HG02981 (cell line): ENCODE results near the gene ALDH4A1.
A peak's percentile ranks its signal among the peaks of the same experiment; 100 is the strongest.

Experiments used
- ATAC-seq: cut with Tn5 transposase; IDR thresholded peaks from one replicate; pipeline ENCODE4 v1.9.1; 2021; ENCODE audit warnings: mild to moderate bottlenecking, moderate library complexity; ENCODE audit not compliant: unreplicated experiment

ALDH4A1 gene

GRCh38 chr1:18922848-18923755 is 20.7 kb upstream of the ALDH4A1 start:
- no peak for ATAC-seq

GRCh38 chr1:18922319-18922726 is 20.0 kb upstream of the ALDH4A1 start:
- ATAC-seq: no peak

- no peak for ATAC-seq
These were observed 19.3 kb upstream of the ALDH4A1 start for GRCh38 chr1:18921516-18922251.

- no peak for ATAC-seq
These were observed 18.6 kb upstream of the ALDH4A1 start for GRCh38 chr1:18920931-18921330.

GRCh38 chr1:18919956-18920355 is 17.6 kb upstream of the ALDH4A1 start:
- ATAC-seq: no peak

GRCh38 chr1:18919197-18919905 is 17.0 kb upstream of the ALDH4A1 start:
- ATAC-seq: no peak

- ATAC-seq: no peak
These were observed 16.1 kb upstream of the ALDH4A1 start for GRCh38 chr1:18918417-18918816.

- ATAC-seq: no peak
These were observed 14.9 kb upstream of the ALDH4A1 start for GRCh38 chr1:18917071-18917799.

- no peak for ATAC-seq
These were observed 13.0 kb upstream of the ALDH4A1 start for GRCh38 chr1:18915341-18915740.

- peak; percentile 58 for ATAC-seq
These were observed 10.9 kb upstream of the ALDH4A1 start for GRCh38 chr1:18913065-18913835.

GRCh38 chr1:18912550-18912949 is 10.2 kb upstream of the ALDH4A1 start:
- no peak for ATAC-seq

GRCh38 chr1:18908911-18909771 is 6.8 kb upstream of the ALDH4A1 start:
- no peak for ATAC-seq

GRCh38 chr1:18907917-18908845 is 5.8 kb upstream of the ALDH4A1 start:
- ATAC-seq: peak; percentile 46

GRCh38 chr1:18907021-18907916 is 4.9 kb upstream of the ALDH4A1 start:
- no peak for ATAC-seq

- ATAC-seq: no peak
These were observed 969 bp upstream of the ALDH4A1 start for GRCh38 chr1:18903291-18903756.

- no peak for ATAC-seq
These were observed 318 bp downstream of the ALDH4A1 start for GRCh38 chr1:18901952-18902522.
